HEK293 (cell line): Measurements from ENCODE around the gene CCSER1.

ENCODE experiments used
- ZBTB1 ChIP-seq: fragments of 450-650 bp; formaldehyde crosslinking; IDR thresholded peaks from 2 replicates; pipeline ENCODE4 v1.5.1; 2016; ENCODE audit warnings: missing biosample characterization, missing genetic modification characterization
- ZNF146 ChIP-seq: fragments of 450-650 bp; formaldehyde crosslinking; IDR thresholded peaks from 2 replicates; pipeline ENCODE4 v1.5.1; 2016; ENCODE audit warnings: missing biosample characterization, missing genetic modification characterization
- ZNF175 ChIP-seq: fragments of 450-650 bp; formaldehyde crosslinking; IDR thresholded peaks from 2 replicates; pipeline ENCODE4 v1.5.1; 2016; ENCODE audit warnings: missing biosample characterization, missing genetic modification characterization
- ZNF24 ChIP-seq: fragments of 450-650 bp; formaldehyde crosslinking; IDR thresholded peaks from 2 replicates; pipeline ENCODE4 v1.5.1; 2016; ENCODE audit warnings: missing biosample characterization, missing genetic modification characterization
- ZNF354C ChIP-seq: fragments of 450-650 bp; formaldehyde crosslinking; IDR thresholded peaks from 2 replicates; pipeline ENCODE4 v1.5.1; 2016; ENCODE audit warnings: missing biosample characterization, missing genetic modification characterization, low read depth, borderline replicate concordance
- ZNF510 ChIP-seq: fragments of 450-650 bp; formaldehyde crosslinking; IDR thresholded peaks from 2 replicates; pipeline ENCODE4 v1.5.1; 2018; ENCODE audit warnings: mild to moderate bottlenecking, missing genetic modification characterization, missing biosample characterization; ENCODE audit not compliant: insufficient replicate concordance
- ZNF664 ChIP-seq: fragments of 450-650 bp; formaldehyde crosslinking; IDR thresholded peaks from 2 replicates; pipeline ENCODE4 v1.5.1; 2016; ENCODE audit warnings: missing biosample characterization, missing genetic modification characterization
- TF ChIP-seq, protein P1 (sequence below): fragments of 450-650 bp; formaldehyde crosslinking; IDR thresholded peaks from 2 replicates; pipeline ENCODE4 v1.5.1; 2016; ENCODE audit warnings: missing biosample characterization, missing genetic modification characterization

DNA sequence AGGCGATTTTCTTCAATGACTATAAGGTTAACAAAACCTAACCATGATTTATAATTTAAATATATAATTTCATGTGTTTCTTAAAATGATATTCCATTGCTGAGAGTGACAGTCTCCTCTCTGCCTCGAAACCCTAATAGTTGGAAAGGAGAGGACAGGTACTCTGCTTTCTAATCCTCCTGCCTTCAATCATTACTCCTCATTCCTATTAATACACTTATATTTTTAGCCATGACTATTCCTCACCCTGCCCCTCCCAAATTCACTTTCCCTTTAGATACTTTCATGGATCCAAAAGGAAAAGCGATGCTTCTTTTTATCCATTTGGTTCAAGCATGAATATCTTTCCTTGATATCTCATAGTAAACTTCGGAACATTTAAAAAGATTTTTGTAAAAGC, 418.2 kb downstream of the CCSER1 start:
- TF ChIP-seq, protein P1, sequence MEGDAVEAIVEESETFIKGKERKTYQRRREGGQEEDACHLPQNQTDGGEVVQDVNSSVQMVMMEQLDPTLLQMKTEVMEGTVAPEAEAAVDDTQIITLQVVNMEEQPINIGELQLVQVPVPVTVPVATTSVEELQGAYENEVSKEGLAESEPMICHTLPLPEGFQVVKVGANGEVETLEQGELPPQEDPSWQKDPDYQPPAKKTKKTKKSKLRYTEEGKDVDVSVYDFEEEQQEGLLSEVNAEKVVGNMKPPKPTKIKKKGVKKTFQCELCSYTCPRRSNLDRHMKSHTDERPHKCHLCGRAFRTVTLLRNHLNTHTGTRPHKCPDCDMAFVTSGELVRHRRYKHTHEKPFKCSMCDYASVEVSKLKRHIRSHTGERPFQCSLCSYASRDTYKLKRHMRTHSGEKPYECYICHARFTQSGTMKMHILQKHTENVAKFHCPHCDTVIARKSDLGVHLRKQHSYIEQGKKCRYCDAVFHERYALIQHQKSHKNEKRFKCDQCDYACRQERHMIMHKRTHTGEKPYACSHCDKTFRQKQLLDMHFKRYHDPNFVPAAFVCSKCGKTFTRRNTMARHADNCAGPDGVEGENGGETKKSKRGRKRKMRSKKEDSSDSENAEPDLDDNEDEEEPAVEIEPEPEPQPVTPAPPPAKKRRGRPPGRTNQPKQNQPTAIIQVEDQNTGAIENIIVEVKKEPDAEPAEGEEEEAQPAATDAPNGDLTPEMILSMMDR (tag by site-specific recombination), result no peak
- TF ChIP-seq ZNF510 (tag by site-specific recombination) (no peak), ZNF354C (tag by site-specific recombination) (no peak), ZBTB1 (tag by site-specific recombination) (no peak), ZNF664 (tag by site-specific recombination) (no peak), ZNF24 (tag by site-specific recombination) (no peak), ZNF146 (tag by site-specific recombination) (no peak), ZNF175 (tag by site-specific recombination) (no peak)
